Measurements from ENCODE around the gene OR52K2. TPM values are rescaled to one million over a fixed set of nuclear protein-coding genes. Genes with fewer than 3 reads are reported as not detected.
A peak's percentile ranks its signal among the peaks of the same experiment; 100 is the strongest.
"Not testable (repeated sequence)": the region's sequence is repeated elsewhere in the genome, so short reads cannot be mapped to it uniquely, and the experiment has no call there.

The OR52K2 gene
- polyA plus RNA-seq, 4 donors, result not detected

GRCh38 chr11:4491405-4491804, 42.3 kb downstream of the OR52K2 start:
- WGBS, 3 donors, result 62 to 87% (median 84%) methylated on average over 2 of the region's 2 CpGs
- H3K4me3 ChIP-seq (ENCODE audit: low read depth in 1 of 3, low read length in 3 of 3), result not testable (repeated sequence)

GRCh38 chr11:4491878-4492606, 42.9 kb downstream of the OR52K2 start:
- Histone ChIP-seq H3K36me3 (ENCODE audit: control insufficient read depth in 3 of 3, insufficient read depth in 2 of 3, low read depth in 1 of 3, low read length in 3 of 3) (no peaks in the 10 kb centered on the region), H3K27me3 (ENCODE audit: control insufficient read depth in 3 of 3, insufficient read depth in 3 of 3, low read length in 3 of 3) (peaks cover 0 to 9% (median 0%) of the 10 kb centered on the region in 3 donors), H3K4me1 (ENCODE audit: control insufficient read depth in 3 of 3, insufficient read depth in 2 of 3, low read depth in 1 of 3, low read length in 2 of 3) (no peaks in the 10 kb centered on the region), H3K9me3 (ENCODE audit: control insufficient read depth in 2 of 2, insufficient read depth in 1 of 2, low read depth in 1 of 2, low read length in 1 of 2) (peaks cover 0 to 2% of the 10 kb centered on the region in 2 donors), H3K4me3 (ENCODE audit: low read depth in 1 of 3, low read length in 3 of 3) (no peak overlapping the region), H3K27ac (ENCODE audit: low read depth in 1 of 3, low read length in 2 of 3) (no peak overlapping the region)
- FAIRE-seq, result no peak
- 81 to 83% (median 82%) methylated on average over 4 of the region's 4 CpGs for WGBS, 3 donors
- no peak for DNase-seq

More at GRCh38 chr11:4491405-4491804, 42.3 kb downstream of the OR52K2 start:
- H3K9me3 ChIP-seq (ENCODE audit: control insufficient read depth in 2 of 2, insufficient read depth in 1 of 2, low read depth in 1 of 2, low read length in 1 of 2); H3K27me3 ChIP-seq (ENCODE audit: control insufficient read depth in 3 of 3, insufficient read depth in 3 of 3, low read length in 3 of 3); H3K36me3 ChIP-seq (ENCODE audit: control insufficient read depth in 3 of 3, insufficient read depth in 2 of 3, low read depth in 1 of 3, low read length in 3 of 3); DNase-seq; H3K4me1 ChIP-seq (ENCODE audit: control insufficient read depth in 3 of 3, insufficient read depth in 2 of 3, low read depth in 1 of 3, low read length in 2 of 3); H3K27ac ChIP-seq (ENCODE audit: low read depth in 1 of 3, low read length in 2 of 3); FAIRE-seq: not testable (repeated sequence)

- Histone ChIP-seq H3K36me3 (ENCODE audit: control insufficient read depth in 3 of 3, insufficient read depth in 2 of 3, low read depth in 1 of 3, low read length in 3 of 3) (no peaks in the 10 kb centered on the region), H3K4me3 (ENCODE audit: low read depth in 1 of 3, low read length in 3 of 3) (no peak overlapping the region), H3K27me3 (ENCODE audit: control insufficient read depth in 3 of 3, insufficient read depth in 3 of 3, low read length in 3 of 3) (peaks cover 0 to 9% (median 3%) of the 10 kb centered on the region in 3 donors), H3K4me1 (ENCODE audit: control insufficient read depth in 3 of 3, insufficient read depth in 2 of 3, low read depth in 1 of 3, low read length in 2 of 3) (no peaks in the 10 kb centered on the region), H3K9me3 (ENCODE audit: control insufficient read depth in 2 of 2, insufficient read depth in 1 of 2, low read depth in 1 of 2, low read length in 1 of 2) (peaks cover 0 to 2% of the 10 kb centered on the region in 2 donors), H3K27ac (ENCODE audit: low read depth in 1 of 3, low read length in 2 of 3) (no peak overlapping the region)
- WGBS, 3 donors, result 21 to 39% (median 27%) methylated on average over 5 of the region's 5 CpGs
- no peak for FAIRE-seq
- DNase-seq, result no peak
These were observed 44.4 kb downstream of the OR52K2 start for GRCh38 chr11:4493480-4493818.

- no peak for FAIRE-seq
- H3K9me3 ChIP-seq (ENCODE audit: control insufficient read depth in 2 of 2, insufficient read depth in 1 of 2, low read depth in 1 of 2, low read length in 1 of 2), result peaks cover 0 to 2% of the 10 kb centered on the region in 2 donors
- WGBS, 3 donors, result 14 to 41% (median 25%) methylated on average over 7 of the region's 7 CpGs
- no peak overlapping the region for H3K4me3 ChIP-seq (ENCODE audit: low read depth in 1 of 3, low read length in 3 of 3)
- H3K27me3 ChIP-seq (ENCODE audit: control insufficient read depth in 3 of 3, insufficient read depth in 3 of 3, low read length in 3 of 3), result peaks cover 0 to 9% (median 3%) of the 10 kb centered on the region in 3 donors
- DNase-seq, result peak in 1 of 2 donors; percentile 49
- no peaks in the 10 kb centered on the region for H3K36me3 ChIP-seq (ENCODE audit: control insufficient read depth in 3 of 3, insufficient read depth in 2 of 3, low read depth in 1 of 3, low read length in 3 of 3)
- H3K27ac ChIP-seq (ENCODE audit: low read depth in 1 of 3, low read length in 2 of 3), result no peak overlapping the region
- H3K4me1 ChIP-seq (ENCODE audit: control insufficient read depth in 3 of 3, insufficient read depth in 2 of 3, low read depth in 1 of 3, low read length in 2 of 3), result no peaks in the 10 kb centered on the region
These were observed 46.4 kb downstream of the OR52K2 start for GRCh38 chr11:4495487-4495886.

- H3K27ac ChIP-seq (ENCODE audit: low read depth in 1 of 3, low read length in 2 of 3), result no peak overlapping the region
- FAIRE-seq, result no peak
- DNase-seq, result peak in 1 of 2 donors; percentile 6
- no peaks in the 10 kb centered on the region for H3K36me3 ChIP-seq (ENCODE audit: control insufficient read depth in 3 of 3, insufficient read depth in 2 of 3, low read depth in 1 of 3, low read length in 3 of 3)
- no peak overlapping the region for H3K4me3 ChIP-seq (ENCODE audit: low read depth in 1 of 3, low read length in 3 of 3)
- H3K27me3 ChIP-seq (ENCODE audit: control insufficient read depth in 3 of 3, insufficient read depth in 3 of 3, low read length in 3 of 3), result peaks cover 0 to 9% (median 3%) of the 10 kb centered on the region in 3 donors
- H3K9me3 ChIP-seq (ENCODE audit: control insufficient read depth in 2 of 2, insufficient read depth in 1 of 2, low read depth in 1 of 2, low read length in 1 of 2), result peaks cover 0 to 2% of the 10 kb centered on the region in 2 donors
- H3K4me1 ChIP-seq (ENCODE audit: control insufficient read depth in 3 of 3, insufficient read depth in 2 of 3, low read depth in 1 of 3, low read length in 2 of 3), result no peaks in the 10 kb centered on the region
- WGBS, 3 donors, result 15 to 34% (median 28%) methylated on average over 6 of the region's 6 CpGs
These were observed 46.9 kb downstream of the OR52K2 start for GRCh38 chr11:4495986-4496385.

GRCh38 chr11:4496557-4497248, 47.6 kb downstream of the OR52K2 start:
- no peak for FAIRE-seq
- H3K4me3 ChIP-seq (ENCODE audit: low read depth in 1 of 3, low read length in 3 of 3), result no peak overlapping the region

More at GRCh38 chr11:4496557-4497248, 47.6 kb downstream of the OR52K2 start:
- H3K4me1 ChIP-seq (ENCODE audit: control insufficient read depth in 3 of 3, insufficient read depth in 2 of 3, low read depth in 1 of 3, low read length in 2 of 3), result no peaks in the 10 kb centered on the region
- DNase-seq, result peak in 1 of 2 donors; percentile 15
- no peak overlapping the region for H3K27ac ChIP-seq (ENCODE audit: low read depth in 1 of 3, low read length in 2 of 3)
- no peaks in the 10 kb centered on the region for H3K9me3 ChIP-seq (ENCODE audit: control insufficient read depth in 2 of 2, insufficient read depth in 1 of 2, low read depth in 1 of 2, low read length in 1 of 2)
- 21 to 54% (median 43%) methylated on average over 15 of the region's 15 CpGs for WGBS, 3 donors
- H3K27me3 ChIP-seq (ENCODE audit: control insufficient read depth in 3 of 3, insufficient read depth in 3 of 3, low read length in 3 of 3), result peaks cover 0 to 9% (median 3%) of the 10 kb centered on the region in 3 donors
- H3K36me3 ChIP-seq (ENCODE audit: control insufficient read depth in 3 of 3, insufficient read depth in 2 of 3, low read depth in 1 of 3, low read length in 3 of 3), result no peaks in the 10 kb centered on the region

Other genes with a start within 250 kb of the OR52K2 start
- not detected for gene OR52B4, start 80.9 kb upstream of the OR52K2 start, polyA plus RNA-seq
- gene TRIM21, start 55.6 kb upstream of the OR52K2 start, polyA plus RNA-seq, result 10 to 100 TPM; 24.1 to 43.6 (median 40.0) TPM
- under 1 TPM in 1 of 4 donors, not detected in 3; 0.09 TPM for gene OR52K1, start 33.4 kb downstream of the OR52K2 start, polyA plus RNA-seq
- gene OR52M1, start 95.9 kb downstream of the OR52K2 start, polyA plus RNA-seq, result not detected
- under 1 TPM in 1 of 4 donors, not detected in 3; 0.04 TPM for gene OR52I2, start 132.4 kb downstream of the OR52K2 start, polyA plus RNA-seq
- under 1 TPM in 1 of 4 donors, not detected in 3; 0.07 TPM for gene OR52I1, start 144.7 kb downstream of the OR52K2 start, polyA plus RNA-seq
- gene TRIM68, start 158.9 kb downstream of the OR52K2 start, polyA plus RNA-seq, result 10 to 100 TPM in 3 of 4 donors, 1 to 10 TPM in 1; 8.4 to 18.5 (median 10.6) TPM
- gene OR51D1, start 188.2 kb downstream of the OR52K2 start, polyA plus RNA-seq, result not detected
- 1 to 10 TPM in 2 of 4 donors, not detected in 2; 1.1 to 4.6 TPM for gene OR51E1, start 194.7 kb downstream of the OR52K2 start, polyA plus RNA-seq
- gene OR51E2, start 248.6 kb downstream of the OR52K2 start, polyA plus RNA-seq, result under 1 TPM in 2 of 4 donors, not detected in 2; 0.22 to 0.36 TPM